ENCODE results near the gene RSBN1L.

Gene RSBN1L

GRCh38 chr7:77667459-77668086, 28.7 kb upstream of the RSBN1L start:
- DNase-seq (ENCODE audit: low read depth) = peak; percentile 55
- H3K4me3 ChIP-seq (ENCODE audit: low read length) = no peak overlapping the region
- TF ChIP-seq CTCF (conservative IDR thresholded peaks at IDR 0.05; ENCODE audit: low read length) = no peak

GRCh38 chr7:77674878-77675277, 21.4 kb upstream of the RSBN1L start:
- peak; percentile 8 for DNase-seq (ENCODE audit: low read depth)
- TF ChIP-seq CTCF (conservative IDR thresholded peaks at IDR 0.05; ENCODE audit: low read length) = no peak
- no peak overlapping the region for H3K4me3 ChIP-seq (ENCODE audit: low read length)

GRCh38 chr7:77679608-77680007, 16.7 kb upstream of the RSBN1L start:
- TF ChIP-seq CTCF (conservative IDR thresholded peaks at IDR 0.05; ENCODE audit: low read length) = no peak
- H3K4me3 ChIP-seq (ENCODE audit: low read length) = no peak overlapping the region
- no peak for DNase-seq (ENCODE audit: low read depth)

- TF ChIP-seq CTCF (conservative IDR thresholded peaks at IDR 0.05; ENCODE audit: low read length) = no peak
These were observed 16.0 kb upstream of the RSBN1L start for GRCh38 chr7:77680266-77680665.

GRCh38 chr7:77684030-77684429, 12.2 kb upstream of the RSBN1L start:
- TF ChIP-seq CTCF (conservative IDR thresholded peaks at IDR 0.05; ENCODE audit: low read length) = no peak
- H3K4me3 ChIP-seq (ENCODE audit: low read length) = no peak overlapping the region
- peak; percentile 89 for DNase-seq (ENCODE audit: low read depth)

More at GRCh38 chr7:77680266-77680665, 16.0 kb upstream of the RSBN1L start:
- H3K4me3 ChIP-seq (ENCODE audit: low read length) = no peak overlapping the region
- no peak for DNase-seq (ENCODE audit: low read depth)

GRCh38 chr7:77685233-77685632, 11.0 kb upstream of the RSBN1L start:
- TF ChIP-seq CTCF (conservative IDR thresholded peaks at IDR 0.05; ENCODE audit: low read length) = no peak
- peak; percentile 64 for DNase-seq (ENCODE audit: low read depth)
- H3K4me3 ChIP-seq (ENCODE audit: low read length) = no peak overlapping the region

- H3K4me3 ChIP-seq (ENCODE audit: low read length) = no peak overlapping the region
- no peak for TF ChIP-seq CTCF (conservative IDR thresholded peaks at IDR 0.05; ENCODE audit: low read length)
- peak; percentile 73 for DNase-seq (ENCODE audit: low read depth)
These were observed 9.0 kb upstream of the RSBN1L start for GRCh38 chr7:77687100-77687746.
